Upper lobe of left lung (tissue), 6 donors: ENCODE data around the gene KCNIP1. TPM values are rescaled to one million over a fixed set of nuclear protein-coding genes. Genes with fewer than 3 reads are reported as not detected.
"Not testable (repeated sequence)": the region's sequence is repeated elsewhere in the genome, so short reads cannot be mapped to it uniquely, and the experiment has no call there.

Source experiments
- ATAC-seq, 2 donors: fragments of 200-7000 bp; cut with Tn5 transposase; one replicate each; pipeline ENCODE4 v1.9.1; 2022; ENCODE audit warnings: mild to moderate bottlenecking in 2 of 2, moderate library complexity in 2 of 2; ENCODE audit not compliant: low FRiP score in 2 of 2
- DNase-seq, 2 donors: peaks; one replicate each; pipeline ENCODE4 v3.0.0-alpha.2; 2019 to 2020
- H3K27ac ChIP-seq, 4 donors: fragments of 200-600 bp; sonication (generic); one replicate each; pipeline ENCODE4 v1.5.1; 2016 to 2019
- H3K27me3 ChIP-seq, 4 donors: fragments of 200-600 bp; sonication (generic); one replicate each; pipeline ENCODE4 v1.5.1; 2017 to 2019
- H3K36me3 ChIP-seq, 4 donors: fragments of 200-600 bp; sonication (generic); one replicate each; pipeline ENCODE4 v1.5.1; 2016 to 2019
- H3K4me1 ChIP-seq, 4 donors: fragments of 200-600 bp; sonication (generic); one replicate each; pipeline ENCODE4 v1.5.1; 2018 to 2019
- H3K4me3 ChIP-seq, 4 donors: fragments of 200-600 bp; sonication (generic); one replicate each; pipeline ENCODE4 v1.5.1; 2017 to 2019; ENCODE audit warnings: mild to moderate bottlenecking in 2 of 4, moderate library complexity in 1 of 4
- H3K9me3 ChIP-seq, 4 donors: fragments of 200-600 bp; sonication (generic); one replicate each; pipeline ENCODE4 v1.5.1; 2018 to 2019
- EP300 ChIP-seq, 4 donors: sonication (generic); formaldehyde crosslinking; IDR thresholded peaks; one replicate each; pipeline ENCODE4 v1.5.1; 2017; ENCODE audit warnings: antibody characterized with exemption in 4 of 4, control low read depth in 2 of 4
- POLR2A ChIP-seq, 4 donors: fragments of 450-650 bp; IDR thresholded peaks; one replicate each; pipeline ENCODE4 v1.5.1; 2016 to 2017; ENCODE audit warnings: antibody characterized with exemption in 4 of 4, mild to moderate bottlenecking in 2 of 4
- POLR2AphosphoS5 ChIP-seq, 2 donors: sonication (generic); formaldehyde crosslinking; IDR thresholded peaks; one replicate each; pipeline ENCODE4 v1.5.1; 2017; ENCODE audit warnings: antibody characterized with exemption in 2 of 2
- WGBS, 2 donors: methylation state at CpG; one replicate each; pipeline ENCODE4 v1.1.5; 2017 to 2018; 5-methylcytosine and 5-hydroxymethylcytosine counted together
- total RNA-seq, 6 donors: library from RNA; depleted of rRNA in 4 of 6; stranded (reverse); fragments of >200 nt in 4 of 6; gene quantifications; one replicate each; pipeline versions ENCODE4 v1.1.0 to v1.2.1, GENCODE V29; 2016 to 2021
- TF ChIP-seq, protein P1 (sequence below), 6 experiments: fragments of 450-650 bp in 4 of 6; fragments of 200-600 bp in 2 of 6; sonication (generic) in 2 of 6; IDR thresholded peaks; one replicate each; pipeline ENCODE4 v1.5.1; 2016 to 2019; ENCODE audit warnings: antibody characterized with exemption in 6 of 6
- donor health status: DM: no; HTN: no; CAD: no; lungs with moderate emphysema.
- donor health status: DM: no; HTN: yes; CAD: no; lungs with severe emphysema.

Gene KCNIP1
- total RNA-seq, 6 donors from 2014 or later: 1.9 to 3.3 (median 2.9) TPM; not detected in 1

- Histone ChIP-seq H3K27ac (no peak overlapping the region), H3K36me3 (no peaks in the 10 kb centered on the region), H3K27me3 (no peaks in the 10 kb centered on the region), H3K4me3 (no peak overlapping the region), H3K9me3 (no peaks in the 10 kb centered on the region), H3K4me1 (peaks cover 0 to 24% (median 17%) of the 10 kb centered on the region in 4 donors)
- TF ChIP-seq POLR2AphosphoS5 (IDR thresholded peaks at IDR 0.05): no peak
- TF ChIP-seq EP300 (IDR thresholded peaks at IDR 0.05): no peak
- no peak for TF ChIP-seq POLR2A (IDR thresholded peaks at IDR 0.05)
- TF ChIP-seq, protein P1, sequence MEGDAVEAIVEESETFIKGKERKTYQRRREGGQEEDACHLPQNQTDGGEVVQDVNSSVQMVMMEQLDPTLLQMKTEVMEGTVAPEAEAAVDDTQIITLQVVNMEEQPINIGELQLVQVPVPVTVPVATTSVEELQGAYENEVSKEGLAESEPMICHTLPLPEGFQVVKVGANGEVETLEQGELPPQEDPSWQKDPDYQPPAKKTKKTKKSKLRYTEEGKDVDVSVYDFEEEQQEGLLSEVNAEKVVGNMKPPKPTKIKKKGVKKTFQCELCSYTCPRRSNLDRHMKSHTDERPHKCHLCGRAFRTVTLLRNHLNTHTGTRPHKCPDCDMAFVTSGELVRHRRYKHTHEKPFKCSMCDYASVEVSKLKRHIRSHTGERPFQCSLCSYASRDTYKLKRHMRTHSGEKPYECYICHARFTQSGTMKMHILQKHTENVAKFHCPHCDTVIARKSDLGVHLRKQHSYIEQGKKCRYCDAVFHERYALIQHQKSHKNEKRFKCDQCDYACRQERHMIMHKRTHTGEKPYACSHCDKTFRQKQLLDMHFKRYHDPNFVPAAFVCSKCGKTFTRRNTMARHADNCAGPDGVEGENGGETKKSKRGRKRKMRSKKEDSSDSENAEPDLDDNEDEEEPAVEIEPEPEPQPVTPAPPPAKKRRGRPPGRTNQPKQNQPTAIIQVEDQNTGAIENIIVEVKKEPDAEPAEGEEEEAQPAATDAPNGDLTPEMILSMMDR (IDR thresholded peaks at IDR 0.05): no peak
- ATAC-seq: no peak
- DNase-seq: no peak
- 66 to 88% methylated on average over 11 of the region's 11 CpGs for WGBS, 2 donors
Observed at GRCh38 chr5:170751631-170752030, 247.8 kb downstream of the KCNIP1 start.

DNA sequence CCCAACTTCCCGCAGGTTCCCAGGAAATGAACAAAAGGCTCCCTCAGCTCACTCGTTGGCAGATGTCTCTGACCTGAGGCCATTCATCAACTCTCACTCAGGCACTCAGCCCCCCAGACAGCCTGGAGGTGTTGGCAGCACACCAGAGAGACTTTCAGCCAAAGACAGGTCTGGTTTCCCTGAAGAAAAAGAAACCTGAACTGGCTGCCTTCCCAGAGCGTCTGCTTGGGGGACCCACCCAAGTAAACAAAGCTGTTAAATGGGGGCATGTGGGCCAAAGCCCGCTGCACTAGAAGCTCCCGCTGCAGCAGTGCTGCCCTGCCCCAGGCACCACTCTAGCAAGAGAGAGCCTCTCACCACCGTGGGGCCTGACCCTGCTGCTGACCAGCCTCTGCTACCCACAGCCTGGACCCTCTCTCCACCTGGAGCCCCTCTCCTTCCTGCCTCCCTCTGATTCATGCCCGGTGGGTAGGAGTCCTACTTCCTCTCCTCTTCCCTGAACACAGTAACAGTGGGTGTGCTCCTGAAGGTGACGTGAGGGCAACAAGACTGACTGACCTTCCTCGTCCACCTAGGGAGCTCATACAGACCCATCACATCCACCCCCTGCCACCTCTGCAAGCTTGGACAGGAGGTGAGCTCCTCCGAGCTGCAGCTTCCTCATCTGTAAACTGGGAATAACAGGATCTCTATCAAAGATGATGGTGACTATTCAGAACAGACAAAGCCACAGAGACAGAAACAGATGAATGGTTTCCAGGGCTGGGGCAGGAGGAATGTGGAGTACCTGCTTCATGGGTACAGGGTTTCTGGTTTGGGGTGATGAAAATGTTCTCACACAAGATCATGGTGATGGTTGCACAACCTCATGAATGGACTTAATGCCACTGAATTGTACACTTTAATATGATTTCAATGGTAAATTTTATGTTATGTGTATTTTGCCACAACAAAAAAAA lies 248.7 kb downstream of the KCNIP1 start:
- 53 to 60% methylated on average over 3 to 10 of the region's 10 CpGs for WGBS, 2 donors
- H3K27ac ChIP-seq: no peak overlapping the region
- H3K4me3 ChIP-seq: no peak overlapping the region
- H3K36me3 ChIP-seq: no peaks in the 10 kb centered on the region
- ATAC-seq (no peak), DNase-seq (no peak)
- no peaks in the 10 kb centered on the region for H3K9me3 ChIP-seq
- TF ChIP-seq, protein P1 (IDR thresholded peaks at IDR 0.05): no peak
- TF ChIP-seq POLR2A (IDR thresholded peaks at IDR 0.05) (no peak), POLR2AphosphoS5 (IDR thresholded peaks at IDR 0.05) (no peak), EP300 (IDR thresholded peaks at IDR 0.05) (no peak)
- H3K4me1 ChIP-seq: peaks cover 1 to 33% (median 23%) of the 10 kb centered on the region in 4 donors
- H3K27me3 ChIP-seq: no peaks in the 10 kb centered on the region

DNA sequence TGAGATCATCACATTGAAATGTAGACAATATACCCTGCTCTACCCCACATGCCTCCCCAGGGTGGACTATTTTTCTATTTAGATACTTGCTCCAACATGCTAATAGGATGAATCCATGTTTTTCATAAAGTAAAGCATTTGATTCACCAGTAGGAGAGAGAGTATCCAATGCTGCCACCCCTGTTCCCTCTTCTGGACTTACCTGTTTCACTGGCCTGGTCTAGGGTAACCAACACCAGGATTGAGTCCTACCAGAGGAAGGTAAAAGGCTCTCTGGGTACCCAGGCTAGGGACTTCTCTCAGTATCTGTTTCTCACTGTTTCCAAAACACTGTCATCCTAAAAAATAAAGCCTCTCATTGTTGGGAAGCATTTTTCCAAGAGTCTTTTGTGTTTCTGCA lies 249.5 kb downstream of the KCNIP1 start:
- H3K4me1 ChIP-seq: peaks cover 8 to 36% (median 28%) of the 10 kb centered on the region in 4 donors
- TF ChIP-seq POLR2A (IDR thresholded peaks at IDR 0.05) (no peak), EP300 (IDR thresholded peaks at IDR 0.05) (no peak)
- TF ChIP-seq, protein P1 (IDR thresholded peaks at IDR 0.05): no peak
- no peak for ATAC-seq
- no peak for DNase-seq
- no peak overlapping the region for H3K27ac ChIP-seq
- no peaks in the 10 kb centered on the region for H3K27me3 ChIP-seq
- no peak overlapping the region for H3K4me3 ChIP-seq
- H3K36me3 ChIP-seq: no peaks in the 10 kb centered on the region
- H3K9me3 ChIP-seq: no peaks in the 10 kb centered on the region

DNA sequence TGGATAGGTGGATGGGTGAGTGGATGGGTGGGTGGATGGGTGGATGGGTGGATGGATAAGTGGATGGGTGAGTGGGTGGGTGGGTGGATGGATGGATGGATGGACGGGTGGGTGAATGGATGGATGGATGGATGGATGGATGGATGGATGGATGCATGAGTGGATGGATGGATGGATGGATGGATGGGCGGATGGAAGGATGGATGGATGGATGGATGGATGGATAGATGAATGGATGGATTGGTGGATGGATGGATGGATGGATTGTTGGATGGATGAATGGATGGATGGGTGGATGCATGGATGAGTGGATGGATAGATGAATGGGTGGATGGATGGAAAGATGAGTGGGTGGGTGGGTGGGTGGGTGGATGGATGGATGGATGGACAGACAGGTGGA lies 250.7 kb downstream of the KCNIP1 start:
- not testable (repeated sequence) for H3K9me3 ChIP-seq, H3K4me3 ChIP-seq, ATAC-seq, H3K36me3 ChIP-seq, DNase-seq, H3K27me3 ChIP-seq, H3K27ac ChIP-seq
- WGBS, 2 donors: 80 to 91% methylated on average over 2 of the region's 2 CpGs
- H3K4me1 ChIP-seq: peaks cover 8 to 32% (median 26%) of the 10 kb centered on the region in 4 donors

DNA sequence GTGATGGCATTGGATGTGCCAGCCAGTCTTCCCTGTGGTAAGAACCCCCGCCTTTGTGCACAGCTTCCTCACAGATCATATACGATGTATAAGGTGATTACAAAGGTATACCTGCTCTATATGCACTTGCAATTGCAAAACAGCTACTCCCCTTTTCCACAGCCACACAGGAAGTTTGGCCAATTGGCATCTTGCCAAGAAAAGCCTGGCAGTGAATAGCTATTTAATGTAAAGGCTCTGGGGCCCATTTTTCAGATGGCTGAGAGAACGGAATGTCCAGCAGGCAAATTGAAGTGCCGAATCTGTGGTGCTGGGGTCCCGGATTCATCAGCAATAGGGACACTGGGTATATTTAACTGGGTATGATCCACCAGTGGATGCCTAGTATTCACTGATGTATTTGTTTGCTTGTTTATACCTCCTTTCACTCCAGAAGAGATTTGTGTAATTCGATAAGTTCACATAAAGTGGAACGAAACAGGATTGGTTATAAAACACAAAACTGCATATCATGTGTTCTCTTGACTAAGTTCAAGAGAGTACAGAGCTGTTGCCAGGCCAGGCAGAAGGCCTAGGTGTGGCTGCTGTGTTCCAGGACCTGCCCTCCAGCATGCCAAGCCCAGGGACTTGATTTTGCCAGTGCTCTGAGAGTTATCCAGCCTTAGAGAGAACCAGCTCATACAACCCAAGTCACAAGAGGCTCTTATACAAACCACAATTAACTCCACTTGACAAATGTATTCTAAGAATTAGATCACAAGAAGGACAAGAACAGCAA lies 252.0 kb downstream of the KCNIP1 start:
- H3K4me1 ChIP-seq: peaks cover 8 to 31% (median 24%) of the 10 kb centered on the region in 4 donors
- TF ChIP-seq, protein P1 (IDR thresholded peaks at IDR 0.05): no peak
- TF ChIP-seq EP300 (IDR thresholded peaks at IDR 0.05): peak in 1 of 4 donors; percentile 59
- no peaks in the 10 kb centered on the region for H3K9me3 ChIP-seq
- H3K27ac ChIP-seq: peak overlapping the region; percentile 21 to 73 (median 65)
- no peaks in the 10 kb centered on the region for H3K36me3 ChIP-seq
- DNase-seq (peak in 1 of 2 donors; percentile 94), ATAC-seq (peak; percentile 69 to 95)
- H3K4me3 ChIP-seq: no peak overlapping the region
- 60 to 82% methylated on average over 7 of the region's 7 CpGs for WGBS, 2 donors
- H3K27me3 ChIP-seq: no peaks in the 10 kb centered on the region
